Sigmoid colon (tissue), 4 donors: ENCODE measurements around the gene ATP10A.

ENCODE experiments used
- CTCF ChIP-seq, 4 experiments: fragments of 450-650 bp in 3 of 4; fragments of 200-600 bp in 1 of 4; IDR thresholded peaks; one replicate each; pipeline ENCODE4 v1.5.1; 2016 to 2019; ENCODE audit warnings: antibody characterized with exemption in 4 of 4, mild to moderate bottlenecking in 3 of 4, moderate library complexity in 2 of 4
- EP300 ChIP-seq, 4 donors: sonication (generic); formaldehyde crosslinking; IDR thresholded peaks; one replicate each; pipeline ENCODE4 v1.6.1; 2017; ENCODE audit warnings: antibody characterized with exemption in 4 of 4

GRCh38 chr15:25796395-25796794, 66.7 kb downstream of the ATP10A start:
- TF ChIP-seq EP300 (IDR thresholded peaks at IDR 0.05) (no peak), CTCF (IDR thresholded peaks at IDR 0.05) (no peak)
